ENCODE results near the gene RARS1.

DNA sequence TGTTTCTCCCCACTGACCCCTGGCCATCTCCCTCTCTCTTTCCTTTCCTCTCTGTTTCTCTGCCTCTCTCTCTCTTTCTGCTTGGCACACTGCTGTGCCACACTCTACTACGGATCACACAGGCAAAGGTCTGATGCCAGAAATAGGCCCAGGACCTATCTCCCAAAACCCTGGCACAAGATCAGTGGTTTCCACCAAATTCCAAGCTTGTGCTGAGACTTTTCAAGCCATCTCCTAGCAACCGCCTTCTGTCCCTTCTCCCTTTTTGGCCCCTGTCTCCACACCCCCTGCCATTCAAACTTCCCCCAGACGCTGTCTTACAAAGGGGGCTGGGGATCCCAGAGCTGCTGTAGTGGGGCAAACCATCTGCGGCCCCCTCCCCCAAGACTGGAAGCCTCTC is 38.5 kb upstream of the RARS1 start:
- TF ChIP-seq POLR2AphosphoS5 (IDR thresholded peaks at IDR 0.05): no peak
- TF ChIP-seq POLR2A (IDR thresholded peaks at IDR 0.05): no peak
- TF ChIP-seq, protein P1, sequence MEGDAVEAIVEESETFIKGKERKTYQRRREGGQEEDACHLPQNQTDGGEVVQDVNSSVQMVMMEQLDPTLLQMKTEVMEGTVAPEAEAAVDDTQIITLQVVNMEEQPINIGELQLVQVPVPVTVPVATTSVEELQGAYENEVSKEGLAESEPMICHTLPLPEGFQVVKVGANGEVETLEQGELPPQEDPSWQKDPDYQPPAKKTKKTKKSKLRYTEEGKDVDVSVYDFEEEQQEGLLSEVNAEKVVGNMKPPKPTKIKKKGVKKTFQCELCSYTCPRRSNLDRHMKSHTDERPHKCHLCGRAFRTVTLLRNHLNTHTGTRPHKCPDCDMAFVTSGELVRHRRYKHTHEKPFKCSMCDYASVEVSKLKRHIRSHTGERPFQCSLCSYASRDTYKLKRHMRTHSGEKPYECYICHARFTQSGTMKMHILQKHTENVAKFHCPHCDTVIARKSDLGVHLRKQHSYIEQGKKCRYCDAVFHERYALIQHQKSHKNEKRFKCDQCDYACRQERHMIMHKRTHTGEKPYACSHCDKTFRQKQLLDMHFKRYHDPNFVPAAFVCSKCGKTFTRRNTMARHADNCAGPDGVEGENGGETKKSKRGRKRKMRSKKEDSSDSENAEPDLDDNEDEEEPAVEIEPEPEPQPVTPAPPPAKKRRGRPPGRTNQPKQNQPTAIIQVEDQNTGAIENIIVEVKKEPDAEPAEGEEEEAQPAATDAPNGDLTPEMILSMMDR (IDR thresholded peaks at IDR 0.05): no peak
